ENCODE data around the gene CLK3.
"Not testable (repeated sequence)": the region's sequence is repeated elsewhere in the genome, so short reads cannot be mapped to it uniquely, and the experiment has no call there.

CLK3 gene

DNA sequence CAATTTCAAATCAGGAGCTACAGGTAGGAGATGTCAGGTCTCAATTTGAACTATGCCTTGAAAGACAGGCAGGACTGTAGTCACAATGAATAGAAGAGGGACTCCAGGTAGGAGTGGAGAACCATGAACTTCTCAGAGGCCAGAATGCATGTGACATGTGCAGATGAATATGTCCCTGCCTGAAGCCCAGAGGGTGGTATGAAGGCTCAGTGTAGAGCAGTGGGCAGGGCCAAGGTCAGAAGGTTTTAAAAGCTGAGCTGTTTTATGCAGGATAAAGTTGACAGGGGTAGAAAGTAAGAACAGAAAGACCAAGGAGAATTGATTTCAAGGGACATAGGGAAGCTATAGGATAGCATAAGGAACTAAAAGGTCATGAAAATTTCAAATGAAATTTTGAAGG is 30.8 kb downstream of the CLK3 start:
- DNase-seq = no peak

DNA sequence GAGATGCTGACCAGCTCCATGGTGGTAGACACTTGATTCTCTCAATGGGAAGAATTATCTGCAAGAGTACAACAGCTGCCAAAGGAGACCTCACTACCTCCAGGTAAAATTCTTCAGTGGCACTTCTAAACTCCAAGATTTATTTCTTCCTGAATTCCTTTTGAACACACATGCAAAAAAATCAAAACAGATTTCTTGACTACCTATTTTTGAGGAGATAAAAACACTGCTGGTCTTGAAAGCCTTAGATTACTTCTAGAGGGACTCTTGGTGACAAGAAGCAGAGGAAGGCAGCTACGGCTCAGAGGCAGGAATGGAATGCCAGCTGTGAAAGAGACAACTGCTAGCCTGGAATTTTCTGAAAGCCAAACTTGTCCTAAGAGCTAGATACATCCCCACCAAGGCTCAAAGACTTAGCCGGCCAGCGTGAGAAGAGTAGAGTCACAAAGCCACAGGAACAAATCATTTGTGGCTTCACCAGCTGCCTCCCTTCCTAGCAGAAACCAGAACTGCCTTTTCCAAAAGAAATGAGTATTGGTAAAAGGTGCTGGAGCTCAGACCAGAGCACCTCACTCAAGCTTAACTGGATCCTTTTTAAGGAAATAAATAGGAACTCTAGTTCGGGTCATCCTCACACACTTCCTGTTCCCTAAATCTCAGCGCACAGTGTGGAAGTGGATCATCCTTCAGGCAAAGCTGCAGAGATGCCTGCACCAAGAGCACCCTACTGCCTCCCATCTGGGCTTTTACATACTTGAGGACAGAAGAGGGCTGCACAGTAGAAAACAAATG is 32.6 kb downstream of the CLK3 start:
- DNase-seq = no peak

GRCh38 chr15:74651242-74651741 is 35.7 kb downstream of the CLK3 start:
- no peak for DNase-seq

DNA sequence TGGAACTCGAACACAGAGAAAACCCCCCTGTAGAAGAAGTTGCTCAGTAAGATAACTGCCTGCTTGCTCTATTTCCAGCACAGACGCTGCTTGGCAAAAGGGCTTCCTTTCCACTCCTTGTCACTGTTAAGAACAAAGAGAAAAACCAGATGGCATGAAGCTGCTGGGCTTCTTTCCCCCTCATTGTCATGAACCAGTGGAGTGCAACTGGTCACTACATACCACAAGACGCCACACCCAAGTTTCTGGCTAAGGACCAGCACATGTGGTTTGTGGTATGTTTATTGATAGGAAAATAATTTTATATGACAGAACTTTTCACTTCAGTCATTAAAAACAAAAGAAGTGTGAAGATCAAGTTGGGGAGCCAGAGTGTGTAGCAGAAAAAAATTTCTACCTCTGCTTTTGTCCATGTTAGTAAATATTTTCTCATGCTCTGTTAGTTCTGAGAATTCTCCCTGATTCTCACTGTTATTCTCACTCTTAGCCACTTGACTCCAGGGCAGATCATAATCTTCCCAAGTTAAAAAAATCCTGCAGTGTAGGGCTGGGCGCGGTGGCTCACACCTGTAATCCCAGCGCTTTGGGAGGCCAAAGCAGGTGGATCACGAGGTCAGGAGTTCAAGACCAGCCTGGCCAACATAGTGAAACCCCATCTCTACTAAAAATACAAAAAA is 37.9 kb downstream of the CLK3 start:
- DNase-seq = no peak

GRCh38 chr15:74655424-74655823 is 39.8 kb downstream of the CLK3 start:
- DNase-seq = no peak

GRCh38 chr15:74656935-74657535 is 41.4 kb downstream of the CLK3 start:
- DNase-seq = no peak

GRCh38 chr15:74657846-74658245 is 42.2 kb downstream of the CLK3 start:
- no peak for DNase-seq

DNA sequence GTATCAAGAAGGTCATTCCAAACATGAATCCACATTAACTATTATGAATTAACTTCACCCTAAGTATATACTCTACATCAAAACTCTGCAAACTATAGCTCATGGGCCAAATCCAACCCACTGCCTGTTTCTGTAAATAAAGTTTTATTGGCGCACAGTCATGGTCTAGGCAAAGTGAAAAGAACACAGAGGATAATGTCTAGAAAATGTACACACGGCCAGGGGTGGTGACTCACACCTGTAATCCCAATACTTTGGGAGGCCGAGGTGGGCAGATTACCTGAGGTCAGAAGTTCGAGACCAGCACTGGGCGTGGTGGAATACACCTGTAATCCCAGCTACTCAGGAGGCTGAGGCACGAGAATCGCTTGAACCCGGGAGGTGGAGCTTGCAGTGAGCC is 45.6 kb downstream of the CLK3 start:
- not testable (repeated sequence) for DNase-seq

- no peak for DNase-seq
These were observed 46.6 kb downstream of the CLK3 start for GRCh38 chr15:74662064-74662860.

DNA sequence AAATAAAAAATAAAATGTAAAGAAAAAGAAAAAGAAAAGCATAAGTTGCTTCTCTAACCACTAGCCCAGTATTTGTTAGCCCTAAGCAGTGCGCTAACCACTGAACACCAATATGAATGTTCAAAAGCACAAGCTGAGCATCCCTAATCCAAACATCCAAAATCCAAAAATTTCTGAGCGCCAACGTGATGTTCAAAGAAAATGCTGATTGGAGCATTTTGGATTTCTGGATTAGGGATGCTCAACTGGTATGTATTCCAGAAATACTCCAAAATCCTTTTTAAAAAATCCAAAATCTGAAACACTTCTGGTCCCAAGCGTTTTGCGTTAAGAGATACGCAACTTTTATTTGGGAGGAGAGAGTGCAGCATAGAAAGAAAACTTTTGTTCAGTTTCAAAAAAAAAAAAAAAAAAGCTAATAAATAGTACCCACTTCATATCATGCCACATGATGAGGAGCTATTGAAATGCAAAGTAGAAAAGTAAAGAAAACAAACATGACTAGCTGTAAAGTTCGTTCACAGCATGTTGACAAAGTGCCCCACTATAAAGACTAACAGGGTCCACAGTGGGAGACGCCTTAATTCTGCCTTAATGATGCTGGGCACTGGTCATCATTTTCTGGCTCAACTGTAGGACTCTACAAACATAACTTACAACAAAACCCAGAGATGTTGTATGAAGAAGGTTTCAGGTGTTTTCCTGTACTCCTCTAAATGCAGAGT is 47.8 kb downstream of the CLK3 start:
- DNase-seq = no peak

DNA sequence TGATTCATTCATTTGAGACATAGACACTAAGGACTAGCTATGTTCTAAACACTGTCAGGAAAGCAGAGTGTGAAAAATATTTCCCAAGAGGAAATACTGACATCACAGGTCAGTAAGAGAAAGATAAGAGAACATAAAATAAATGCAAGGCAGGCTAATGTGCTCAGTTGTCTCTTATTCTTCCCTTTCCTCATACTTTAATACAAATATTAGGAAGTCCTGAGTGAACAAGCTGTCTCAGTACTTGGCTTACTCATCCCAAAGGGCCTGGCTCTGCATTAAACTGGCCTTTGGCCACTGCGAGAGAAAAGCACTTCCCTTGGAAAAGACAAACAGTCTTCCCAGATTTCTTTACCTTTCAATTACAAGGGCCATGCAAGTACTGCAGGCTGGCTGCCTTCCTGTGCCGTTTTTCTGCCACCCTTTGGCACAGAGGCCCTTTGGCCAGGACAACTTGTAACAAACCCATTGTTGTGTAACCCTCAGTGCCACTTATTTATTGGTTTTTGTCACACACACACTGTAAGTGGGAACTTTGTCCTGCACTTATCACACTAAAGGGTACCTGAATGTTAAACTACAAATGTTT is 48.5 kb downstream of the CLK3 start:
- DNase-seq = no peak

GRCh38 chr15:74664670-74665069 is 49.0 kb downstream of the CLK3 start:
- DNase-seq = no peak

- DNase-seq = no peak
These were observed 52.3 kb downstream of the CLK3 start for GRCh38 chr15:74667975-74668374.

GRCh38 chr15:74669627-74670026 is 54.0 kb downstream of the CLK3 start:
- DNase-seq = no peak

DNA sequence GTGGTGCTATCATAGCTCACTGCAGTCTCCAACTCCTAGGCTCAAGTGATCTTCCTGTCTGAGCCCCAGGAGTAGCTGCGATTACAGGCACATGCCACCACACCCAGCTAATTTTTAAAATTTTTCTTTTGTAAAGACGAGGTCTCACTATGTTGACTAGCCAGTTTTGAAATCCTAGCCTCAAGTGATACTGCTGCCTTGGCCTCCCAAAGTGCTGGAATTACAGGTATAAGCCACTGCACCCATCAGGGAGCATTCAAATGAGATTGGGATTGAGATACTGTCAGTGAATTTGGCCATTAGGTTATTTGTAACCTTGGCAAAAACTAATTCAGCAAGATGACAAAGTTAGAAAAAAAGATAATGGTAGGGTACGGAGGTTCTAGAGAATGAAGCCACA is 58.5 kb downstream of the CLK3 start:
- no peak for DNase-seq

DNA sequence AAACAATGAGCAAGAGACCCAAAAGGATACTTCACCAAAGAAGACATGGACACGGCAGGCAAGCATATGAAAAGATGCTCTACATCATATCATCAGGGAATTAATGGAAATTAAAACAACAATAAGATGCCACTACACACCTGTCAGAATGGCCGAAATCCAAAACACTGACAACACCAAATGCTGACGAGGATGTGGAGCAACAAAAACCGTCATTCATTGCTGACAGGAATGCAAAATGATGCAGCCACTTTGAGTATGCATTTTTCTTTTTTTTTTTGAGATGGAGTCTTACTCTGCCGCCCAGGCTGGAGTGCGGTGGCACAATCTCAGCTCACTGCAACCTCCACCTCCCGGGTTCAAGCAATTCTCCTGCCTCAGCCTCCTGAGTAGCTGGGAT is 61.2 kb downstream of the CLK3 start:
- DNase-seq = no peak

Measured in activated naive CD4-positive, alpha-beta T cell treated with anti-CD3 and anti-CD28 coated beads, Interleukin-2, amount 50 U/mL, for 16 hours (primary cell).